ENCODE data around the gene C22orf42.

C22orf42 gene, protein sequence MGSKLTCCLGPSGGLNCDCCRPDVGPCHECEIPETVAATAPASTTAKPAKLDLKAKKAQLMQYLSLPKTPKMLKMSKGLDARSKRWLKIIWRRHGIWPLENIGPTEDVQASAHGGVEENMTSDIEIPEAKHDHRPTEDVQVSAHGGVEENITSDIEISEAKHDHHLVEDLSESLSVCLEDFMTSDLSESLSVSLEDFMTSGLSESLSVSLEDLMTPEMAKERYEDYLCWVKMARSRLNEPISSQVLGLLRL

GRCh38 chr22:32158712-32159533 is at the start of gene C22orf42:
Gene C22orf42 (minus strand): TSS chr22:32159303. CDS start chr22:32159215, 88 bp downstream.
- DNase-seq (ENCODE audit: extremely low read depth, low read depth) = no peak
- TF ChIP-seq, protein P1, sequence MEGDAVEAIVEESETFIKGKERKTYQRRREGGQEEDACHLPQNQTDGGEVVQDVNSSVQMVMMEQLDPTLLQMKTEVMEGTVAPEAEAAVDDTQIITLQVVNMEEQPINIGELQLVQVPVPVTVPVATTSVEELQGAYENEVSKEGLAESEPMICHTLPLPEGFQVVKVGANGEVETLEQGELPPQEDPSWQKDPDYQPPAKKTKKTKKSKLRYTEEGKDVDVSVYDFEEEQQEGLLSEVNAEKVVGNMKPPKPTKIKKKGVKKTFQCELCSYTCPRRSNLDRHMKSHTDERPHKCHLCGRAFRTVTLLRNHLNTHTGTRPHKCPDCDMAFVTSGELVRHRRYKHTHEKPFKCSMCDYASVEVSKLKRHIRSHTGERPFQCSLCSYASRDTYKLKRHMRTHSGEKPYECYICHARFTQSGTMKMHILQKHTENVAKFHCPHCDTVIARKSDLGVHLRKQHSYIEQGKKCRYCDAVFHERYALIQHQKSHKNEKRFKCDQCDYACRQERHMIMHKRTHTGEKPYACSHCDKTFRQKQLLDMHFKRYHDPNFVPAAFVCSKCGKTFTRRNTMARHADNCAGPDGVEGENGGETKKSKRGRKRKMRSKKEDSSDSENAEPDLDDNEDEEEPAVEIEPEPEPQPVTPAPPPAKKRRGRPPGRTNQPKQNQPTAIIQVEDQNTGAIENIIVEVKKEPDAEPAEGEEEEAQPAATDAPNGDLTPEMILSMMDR (IDR thresholded peaks at IDR 0.05; ENCODE audit: low read depth, low read length) = no peak

DNA sequence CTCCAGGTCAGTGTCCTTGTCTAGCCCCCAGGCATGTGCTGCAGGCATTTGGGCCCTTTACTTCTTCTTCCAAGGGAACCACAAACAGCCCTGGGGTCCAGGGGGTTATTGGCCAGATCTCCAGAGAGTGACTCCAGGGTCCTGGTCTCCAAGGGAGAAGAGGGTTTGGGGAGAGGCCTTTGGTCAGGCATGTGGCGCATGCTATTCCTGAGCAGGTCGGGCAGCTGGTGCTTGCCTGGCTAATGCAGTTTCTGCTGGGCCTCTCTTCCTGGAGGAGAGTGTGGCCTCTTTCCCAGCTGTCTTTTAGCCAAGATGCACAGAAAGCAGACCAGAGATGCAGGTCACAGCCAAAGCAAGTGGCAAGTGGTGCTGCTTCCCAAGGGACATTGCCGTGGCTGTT is 49.6 kb upstream of the C22orf42 start:
- TF ChIP-seq, protein P1 (IDR thresholded peaks at IDR 0.05; ENCODE audit: low read depth, low read length) = no peak
- no peak for DNase-seq (ENCODE audit: extremely low read depth, low read depth)

DNA sequence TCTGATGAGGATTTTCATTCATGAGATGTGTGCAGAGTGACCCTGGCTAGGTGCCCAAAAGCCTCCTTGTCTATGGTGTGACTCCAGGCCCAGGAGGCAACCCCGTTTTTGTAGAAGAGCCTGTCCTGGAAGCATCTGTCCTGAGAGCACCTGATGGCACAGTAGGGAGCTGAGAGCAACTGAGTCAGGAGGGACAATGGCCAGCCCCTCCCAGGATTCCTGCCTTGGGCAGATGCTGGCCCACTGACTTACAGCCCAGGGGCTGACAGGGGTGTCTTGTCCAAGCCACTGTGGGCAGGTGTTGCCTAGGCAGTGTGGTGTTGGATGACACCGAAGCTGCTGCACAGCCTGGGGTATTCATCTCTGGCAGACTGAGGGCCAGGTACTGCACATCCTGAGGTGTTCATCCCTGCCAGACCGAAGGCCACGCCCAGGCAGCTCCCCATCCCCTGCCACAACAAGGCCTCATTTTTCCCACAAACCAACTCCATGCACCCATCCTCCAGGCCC is 48.9 kb upstream of the C22orf42 start:
- no peak for DNase-seq (ENCODE audit: extremely low read depth, low read depth)
- TF ChIP-seq, protein P1 (IDR thresholded peaks at IDR 0.05; ENCODE audit: low read depth, low read length) = no peak

DNA sequence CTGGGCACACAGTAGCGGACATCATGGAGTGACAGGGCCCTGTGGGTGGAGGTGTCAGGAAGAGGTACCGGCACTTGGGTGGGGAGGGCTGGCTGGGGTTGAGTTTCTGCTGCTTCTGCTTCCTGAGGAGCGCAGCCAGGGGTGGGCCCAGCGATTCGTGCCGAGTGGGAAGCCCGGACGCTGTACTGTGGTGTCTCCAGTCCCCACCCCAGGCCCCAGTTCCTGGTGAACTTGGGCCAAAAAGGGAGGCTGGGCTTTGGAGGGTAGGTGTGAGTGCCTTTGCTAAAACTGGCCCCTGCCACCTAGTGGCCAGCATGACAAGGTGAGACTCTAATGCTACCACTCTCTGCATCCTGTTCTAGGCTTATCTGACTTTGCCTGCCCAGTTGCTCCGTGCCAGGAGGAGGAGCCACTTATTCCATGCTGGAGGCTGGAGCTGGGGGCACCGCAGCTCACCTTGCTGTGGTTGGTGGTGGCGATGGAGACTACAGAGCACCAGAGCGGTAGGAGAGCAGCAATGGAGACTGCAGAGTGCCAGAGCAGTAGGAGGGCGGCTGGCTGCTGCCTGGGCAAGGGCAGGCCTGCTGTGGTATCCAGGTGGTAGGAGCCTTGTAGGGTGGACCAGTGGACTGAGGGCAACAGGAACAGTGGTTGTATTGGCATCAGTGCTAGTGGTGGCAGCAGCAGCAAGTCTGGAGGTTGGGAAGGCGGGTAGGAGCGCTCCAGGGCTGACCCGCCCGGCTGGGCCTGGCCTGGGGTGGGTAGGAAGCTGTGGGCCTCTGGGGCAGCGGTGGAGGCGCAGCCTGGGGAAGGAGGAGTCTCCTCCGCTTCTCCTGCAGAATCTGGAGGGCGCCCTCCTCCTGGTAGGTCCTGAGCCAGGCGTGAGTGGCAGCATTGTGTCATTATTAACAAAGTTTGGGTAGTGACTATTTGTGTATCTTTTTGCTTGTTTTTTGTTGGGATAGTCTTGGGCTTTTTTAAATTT is 48.0 kb upstream of the C22orf42 start:
- TF ChIP-seq, protein P1 (IDR thresholded peaks at IDR 0.05; ENCODE audit: low read depth, low read length) = peak; percentile 34
- no peak for DNase-seq (ENCODE audit: extremely low read depth, low read depth)

- DNase-seq (ENCODE audit: extremely low read depth, low read depth) = no peak
- TF ChIP-seq, protein P1 (IDR thresholded peaks at IDR 0.05; ENCODE audit: low read depth, low read length) = no peak
Observed at GRCh38 chr22:32205974-32206773, 47.1 kb upstream of the C22orf42 start.

Data from AG09319 (cell line).